OCI-M2 (cell line): ENCODE data around the gene ARHGAP19.

Experiments used
- DNase-seq: peaks from one replicate; lab custom pipeline; 2025; ENCODE audit not compliant: unreplicated experiment; lab: John Stamatoyannopoulos, UW

ARHGAP19 gene

DNA sequence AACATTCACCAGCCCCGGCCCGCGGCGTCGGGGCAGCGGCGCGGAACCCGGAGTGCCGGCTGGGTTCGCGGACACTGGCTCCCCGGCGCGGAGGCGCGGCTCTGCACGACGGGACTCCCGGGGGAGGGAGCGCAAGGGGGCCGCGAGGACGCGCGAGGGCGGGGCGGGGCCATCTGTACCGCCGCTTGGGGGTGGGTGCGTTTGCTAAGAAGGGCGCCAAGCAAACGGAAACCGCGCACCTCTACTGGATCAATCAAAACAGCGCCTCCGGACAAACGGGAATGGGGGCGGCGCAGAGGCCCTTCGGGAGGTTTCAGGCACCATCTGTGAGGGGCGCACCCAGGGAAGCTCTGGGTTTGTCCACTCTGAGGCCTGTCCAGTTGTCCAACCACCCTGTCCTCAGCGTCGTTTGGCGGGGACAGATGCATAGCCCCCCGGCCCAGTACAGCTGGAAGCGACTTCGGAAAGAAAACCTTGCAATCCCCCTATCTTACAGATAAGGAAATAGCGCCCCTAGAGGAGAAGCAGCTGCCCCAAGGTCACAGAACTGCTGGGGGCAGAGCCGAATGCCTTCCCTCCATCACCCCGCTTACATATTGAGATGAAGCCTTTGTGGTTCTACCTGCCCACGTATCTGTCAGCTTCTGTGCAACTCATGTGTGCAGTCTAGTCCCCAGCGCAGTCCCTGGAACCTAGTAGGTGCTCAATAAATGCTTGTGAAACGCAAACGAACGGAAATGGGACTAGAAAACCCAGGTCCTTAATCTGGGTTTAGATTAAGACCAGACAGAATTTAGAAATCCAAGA lies 96.0 kb downstream of the ARHGAP19 start:
- peak; percentile 47 for DNase-seq

DNA sequence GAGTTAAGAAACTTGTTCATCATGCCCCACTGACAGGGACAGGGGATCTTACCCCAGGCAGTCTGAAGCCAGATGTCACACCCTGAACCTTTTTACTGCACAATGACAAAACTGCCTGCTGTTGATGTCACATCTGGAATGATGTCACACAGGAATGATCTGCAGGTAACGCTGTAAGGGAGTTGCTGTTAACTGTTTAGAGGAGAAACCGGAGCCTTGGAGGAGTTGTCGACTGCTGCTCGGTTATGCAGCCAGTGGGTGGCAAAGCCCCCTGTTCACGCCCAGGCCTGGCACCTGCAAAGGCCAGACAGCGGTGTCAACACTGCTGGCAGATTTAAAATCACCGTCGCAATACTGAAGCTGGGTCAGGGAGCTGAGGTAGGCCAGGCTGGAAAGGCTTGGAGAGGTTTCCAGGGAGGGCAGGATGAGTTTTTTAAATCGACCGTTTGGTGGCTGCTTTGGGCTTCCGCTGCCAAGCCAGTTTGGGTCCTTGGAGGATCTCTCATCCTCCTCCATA lies 96.7 kb downstream of the ARHGAP19 start:
- DNase-seq = no peak

DNA sequence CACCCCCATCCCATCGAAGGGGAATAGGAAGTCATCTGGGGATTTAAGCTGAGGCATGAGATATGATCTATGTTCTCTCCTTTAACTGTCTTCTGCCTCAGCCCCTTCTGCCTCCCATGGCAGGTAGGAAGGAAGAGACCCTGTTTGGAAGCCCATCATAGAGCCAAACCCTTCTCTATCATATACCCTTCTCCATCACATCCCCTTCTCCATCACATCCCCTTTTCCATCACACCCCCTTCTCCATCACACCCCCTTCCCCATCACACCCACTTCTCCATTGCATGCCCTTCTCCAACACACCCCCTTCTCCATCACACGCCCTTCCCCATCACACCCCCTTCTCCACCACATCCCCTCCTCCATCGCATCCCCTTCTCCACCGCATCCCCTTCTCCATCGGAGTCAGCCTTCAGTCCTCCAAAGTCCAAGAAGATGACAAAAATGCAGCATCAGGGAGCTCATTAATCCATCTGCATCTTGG lies 99.4 kb downstream of the ARHGAP19 start:
- no peak for DNase-seq

DNA sequence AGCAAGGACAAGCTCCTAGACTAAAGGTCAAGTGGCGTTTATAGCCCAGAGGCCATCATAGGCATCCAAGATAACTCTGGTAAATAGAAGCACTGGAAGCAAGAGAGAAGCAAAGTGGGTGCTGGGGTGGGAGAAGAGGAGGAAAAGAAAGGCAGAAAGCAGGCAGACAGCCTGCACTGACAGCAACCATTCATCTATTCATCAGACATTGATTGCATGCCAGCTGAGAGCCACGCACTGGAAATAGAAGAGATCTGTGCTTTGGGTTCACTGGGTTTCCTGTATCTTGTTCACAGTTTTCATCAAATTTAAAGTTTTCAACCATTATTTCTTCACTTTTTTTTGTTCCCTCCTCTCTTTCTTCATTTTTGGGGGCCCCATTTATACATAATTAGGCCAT lies 102.0 kb downstream of the ARHGAP19 start:
- DNase-seq = no peak

DNA sequence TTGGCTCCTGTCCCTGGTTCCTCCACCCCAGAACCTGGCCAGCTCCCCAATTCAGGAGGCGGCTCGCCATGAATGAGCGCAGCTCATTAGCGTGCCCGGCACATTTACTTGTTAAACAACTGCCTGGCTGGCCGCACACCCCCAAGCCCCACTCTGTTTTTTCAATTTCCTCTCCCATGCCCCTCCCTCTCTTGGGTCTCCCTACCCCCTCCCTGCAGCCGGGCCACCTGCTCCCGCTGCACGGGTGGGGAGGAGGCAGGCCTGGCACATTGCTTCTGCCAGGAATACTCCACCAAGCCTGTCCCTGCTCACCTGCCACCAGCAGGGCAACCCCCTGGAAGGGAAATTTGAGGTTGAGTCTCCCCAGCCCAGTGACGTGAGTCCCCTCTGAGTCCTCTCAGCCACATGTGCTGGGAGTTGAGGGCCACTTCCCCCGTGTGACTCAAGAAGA lies 104.2 kb downstream of the ARHGAP19 start:
- no peak for DNase-seq

DNA sequence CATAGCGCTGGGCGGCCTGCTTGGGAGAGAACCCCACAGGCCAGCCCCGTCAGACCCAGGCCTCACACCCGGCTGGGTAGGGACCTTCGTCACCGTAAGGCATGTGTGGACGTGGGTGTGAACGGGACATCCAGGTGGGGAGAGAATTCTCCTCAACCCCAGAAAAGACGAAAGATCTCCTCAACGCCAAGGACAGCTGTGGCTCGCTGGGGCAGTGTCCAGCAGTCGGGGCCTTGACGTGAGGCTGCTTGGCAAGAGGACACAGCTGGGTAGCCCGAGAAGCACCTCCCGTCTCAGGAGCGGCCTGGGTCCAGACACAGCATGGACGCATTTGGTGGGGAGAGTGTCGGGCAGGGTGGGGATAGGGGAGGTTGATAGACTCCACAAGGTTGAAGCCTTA lies 105.5 kb downstream of the ARHGAP19 start:
- no peak for DNase-seq

DNA sequence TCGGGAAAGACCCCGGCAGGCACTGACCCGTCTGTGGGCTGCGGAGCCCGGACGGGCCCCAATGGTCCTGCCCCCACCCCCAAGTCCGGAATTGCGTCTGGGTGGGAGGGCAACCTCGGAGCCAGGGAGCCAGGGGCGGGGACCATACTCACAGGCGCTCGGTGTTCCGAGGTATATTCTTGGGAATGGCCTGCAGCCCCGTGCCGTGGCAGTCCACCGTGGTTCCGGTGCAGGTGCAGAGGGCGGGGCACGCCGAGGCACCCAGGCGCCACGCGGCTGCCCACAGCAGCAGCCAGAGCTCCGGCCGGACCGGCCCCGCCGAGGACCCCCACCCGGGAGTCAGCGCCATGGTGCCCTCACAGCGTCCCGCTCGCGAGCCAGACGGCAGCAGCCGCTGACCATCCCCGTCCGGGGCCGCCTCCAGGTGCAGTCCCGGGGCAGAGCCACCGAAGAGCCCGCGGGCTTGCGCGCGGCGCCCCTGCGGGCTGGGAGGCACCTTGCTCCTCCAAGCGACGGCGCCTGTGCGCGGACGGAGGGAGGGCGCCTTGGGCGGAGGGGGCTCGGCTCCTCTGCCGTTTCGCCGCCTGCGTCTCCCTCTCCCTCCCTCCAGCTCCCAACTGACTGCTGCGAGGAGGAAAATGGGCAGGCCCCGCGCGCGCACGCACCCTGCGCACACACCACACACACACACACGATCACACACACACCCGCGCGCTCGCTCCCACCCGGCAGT lies 106.9 kb downstream of the ARHGAP19 start, which contains the start of gene SLIT1:
SLIT1 (minus strand) TSS at position 634 of the 733 bp plus-strand sequence; CDS start at position 349, 285 bp downstream.
- no peak for DNase-seq

DNA sequence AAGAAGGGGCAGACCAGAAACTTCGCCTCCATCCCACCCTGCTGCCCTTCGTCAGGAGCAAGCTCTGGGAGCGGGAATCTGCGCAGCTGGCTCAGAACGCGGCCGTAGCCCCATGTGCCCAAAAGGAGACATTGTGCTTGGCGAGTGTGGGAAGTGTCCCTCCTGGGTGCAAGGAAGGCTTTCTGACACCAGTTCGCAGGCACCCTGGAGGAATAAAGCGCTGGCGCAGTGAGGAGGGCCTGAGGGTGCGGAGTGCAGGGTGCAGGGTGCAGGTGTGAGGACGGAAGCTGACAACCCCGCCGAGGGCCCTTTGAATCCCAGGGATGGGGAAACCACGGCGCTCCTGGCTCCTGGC lies 107.5 kb downstream of the ARHGAP19 start:
- DNase-seq = no peak

DNA sequence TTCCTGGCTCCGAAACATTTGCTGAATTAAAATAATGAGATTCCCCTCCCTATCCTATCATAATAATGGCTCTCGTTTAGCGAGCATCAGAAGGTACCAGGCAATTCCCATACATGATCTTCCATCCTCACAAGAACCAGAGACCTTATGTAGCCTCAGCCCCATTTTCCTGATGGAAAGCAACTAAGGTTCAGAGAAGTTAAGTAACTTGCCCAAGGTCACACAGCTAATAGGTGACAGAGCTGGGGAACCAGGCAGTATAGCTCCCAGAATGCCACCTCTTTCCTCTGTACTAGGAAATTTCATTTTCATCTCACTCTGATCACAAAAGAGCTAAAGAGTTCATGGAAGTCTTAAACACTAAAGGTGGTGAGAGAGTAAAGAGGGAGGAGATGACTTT lies 109.1 kb downstream of the ARHGAP19 start:
- DNase-seq = no peak

DNA sequence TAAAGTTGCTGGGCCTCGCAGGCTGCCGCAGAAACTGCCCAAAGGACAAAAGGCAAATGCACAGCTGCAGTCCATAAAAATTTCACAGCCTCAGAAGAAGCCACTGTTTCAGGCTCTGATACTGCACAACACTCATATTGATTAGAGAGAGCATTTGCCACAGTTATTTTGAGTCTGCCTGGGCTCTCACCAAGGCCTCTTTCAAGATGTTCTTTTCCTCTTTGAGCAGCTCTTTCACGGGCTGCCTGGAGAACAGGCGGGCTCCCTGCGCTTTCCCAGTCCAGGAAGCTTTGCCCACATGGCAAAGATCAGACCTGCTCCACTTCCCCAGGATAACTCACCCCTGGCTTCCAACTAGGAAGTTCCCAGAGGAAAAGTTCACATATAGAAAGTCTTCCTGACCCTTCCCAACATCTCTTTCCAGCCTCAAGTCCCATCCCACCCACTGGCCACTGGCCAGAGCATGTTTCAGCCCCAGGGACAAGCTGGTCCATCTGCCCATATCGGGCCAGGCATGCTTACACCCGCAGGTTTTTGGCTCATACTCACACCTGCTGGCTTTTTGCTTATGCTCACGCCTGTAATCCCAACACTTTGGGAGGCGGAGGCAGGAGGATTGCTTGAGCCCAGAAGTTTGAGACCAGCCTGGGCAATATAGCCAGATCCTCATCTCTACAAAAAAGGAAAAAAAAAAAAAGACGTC lies 110.0 kb downstream of the ARHGAP19 start:
- DNase-seq = no peak

DNA sequence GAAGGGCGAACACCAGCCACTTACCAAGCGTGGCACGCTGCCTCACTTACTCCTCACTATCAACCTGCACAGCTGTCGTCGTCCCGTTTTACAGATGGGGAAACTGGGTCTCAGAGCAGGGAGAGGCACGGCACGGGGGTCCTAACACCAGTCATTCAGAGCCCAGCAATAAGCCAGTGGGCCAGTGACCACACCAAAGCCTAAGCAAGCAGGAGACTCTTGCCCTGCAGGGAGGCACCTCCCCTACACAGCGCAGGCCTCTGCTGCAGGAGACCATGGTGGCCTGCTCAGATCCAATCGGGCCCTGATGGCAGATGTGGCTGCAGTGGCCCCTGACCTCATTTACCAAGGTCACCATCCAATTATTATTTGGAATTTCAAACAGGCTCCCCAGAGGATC lies 111.5 kb downstream of the ARHGAP19 start:
- no peak for DNase-seq

DNA sequence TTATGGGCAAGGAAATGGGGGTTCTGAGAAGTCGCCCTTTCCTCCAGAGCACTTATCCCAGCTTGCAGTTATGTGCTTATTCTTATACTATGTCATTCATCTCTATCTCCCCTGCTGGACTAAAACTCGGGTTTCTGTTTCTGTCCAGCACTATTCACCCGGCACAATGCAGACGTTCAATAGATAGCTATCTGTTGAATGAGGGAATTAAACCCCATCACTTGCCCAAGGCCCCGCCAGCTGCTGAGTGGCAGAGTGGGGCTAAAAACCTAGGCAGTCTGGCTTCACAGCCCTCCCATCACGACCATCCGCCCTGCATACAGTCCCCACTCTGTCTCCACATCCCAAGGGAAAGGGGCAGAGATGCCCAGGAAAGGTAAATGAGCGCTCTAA lies 112.1 kb downstream of the ARHGAP19 start:
- no peak for DNase-seq

DNA sequence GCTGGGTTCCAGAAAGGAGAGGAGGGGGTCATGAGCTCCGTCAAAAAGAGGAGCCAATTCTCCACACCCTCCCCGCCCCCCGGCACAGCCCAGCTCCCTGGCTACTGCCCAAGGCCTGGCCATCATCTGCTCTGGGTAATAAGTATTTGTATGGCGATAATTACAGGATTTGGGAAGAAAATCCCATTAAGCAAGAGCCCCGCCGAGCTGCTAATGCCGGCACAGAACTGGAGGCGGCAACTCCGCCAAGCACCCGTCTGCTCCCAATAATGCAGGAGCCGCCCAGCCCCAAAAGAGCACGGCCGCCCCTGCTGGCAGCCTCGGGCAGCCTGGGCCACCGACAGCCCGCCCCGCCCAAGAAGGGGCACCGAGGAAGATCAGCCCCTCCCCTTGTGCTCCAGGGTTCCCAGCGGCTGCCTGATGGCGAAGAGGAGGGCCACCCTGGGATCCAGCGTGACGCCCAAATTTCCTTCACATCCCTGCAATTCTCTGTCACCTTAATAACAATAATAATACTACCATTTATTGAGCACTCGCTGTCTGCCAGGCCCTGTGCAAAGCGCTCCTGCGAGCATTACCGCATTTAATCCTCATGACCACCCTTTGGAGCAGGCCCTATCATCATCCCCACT lies 112.6 kb downstream of the ARHGAP19 start:
- no peak for DNase-seq

DNA sequence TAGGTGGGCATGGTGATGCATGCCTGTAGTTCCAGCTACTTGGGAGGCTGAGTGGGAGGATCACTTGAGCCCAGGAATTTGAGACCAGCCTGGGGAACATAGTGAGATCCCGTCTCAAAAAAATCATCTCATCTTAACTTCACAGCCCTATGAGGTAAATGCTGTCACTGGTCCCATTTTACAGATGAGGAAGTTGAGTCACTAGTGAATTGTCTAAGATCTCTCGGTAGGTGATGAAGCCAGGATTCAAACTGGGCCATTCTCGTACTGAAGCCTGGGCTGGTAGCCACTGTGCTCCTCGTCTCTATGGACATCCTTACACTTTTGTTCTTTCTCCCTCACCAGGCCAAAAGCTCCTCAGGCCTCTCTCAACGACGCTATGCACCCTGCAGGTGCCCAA lies 113.1 kb downstream of the ARHGAP19 start:
- DNase-seq = no peak

DNA sequence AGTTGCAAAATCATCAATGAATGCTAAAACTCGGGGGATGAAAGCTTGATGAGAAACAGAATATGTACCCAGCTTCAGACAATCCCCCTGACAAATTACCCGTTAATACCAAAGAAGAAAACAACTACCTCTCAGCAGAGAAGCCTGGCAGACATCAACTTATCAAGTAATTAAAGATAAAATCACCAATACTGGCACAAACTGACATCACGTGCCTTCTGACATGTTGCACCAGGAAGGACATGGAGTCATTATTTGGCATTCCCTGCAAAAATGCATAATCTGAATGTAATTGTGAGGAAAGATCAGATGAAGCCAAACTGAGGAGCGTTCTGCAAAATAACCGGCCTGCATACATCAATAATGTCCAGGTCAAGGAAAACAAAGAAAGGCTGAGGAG lies 114.4 kb downstream of the ARHGAP19 start:
- DNase-seq = no peak

DNA sequence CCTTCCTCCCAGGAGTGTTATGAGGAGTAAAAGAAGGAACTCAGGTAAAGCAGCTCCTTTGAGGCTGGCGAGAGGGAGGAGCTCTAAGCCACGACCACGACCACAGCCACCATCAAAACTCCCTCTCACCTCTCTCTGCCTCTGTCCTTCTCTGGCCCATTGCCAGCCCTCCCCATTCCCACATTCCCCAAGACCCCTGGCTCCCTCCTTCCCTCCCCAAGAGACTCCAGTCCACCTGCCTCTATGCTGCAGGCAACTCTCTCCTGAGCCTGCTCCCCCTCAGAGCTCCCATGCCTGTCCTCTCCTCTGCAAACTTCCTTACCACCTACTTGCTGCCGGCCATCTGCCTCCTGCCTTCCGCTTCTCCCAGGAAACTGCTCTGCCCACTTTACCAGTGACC lies 116.2 kb downstream of the ARHGAP19 start:
- no peak for DNase-seq

DNA sequence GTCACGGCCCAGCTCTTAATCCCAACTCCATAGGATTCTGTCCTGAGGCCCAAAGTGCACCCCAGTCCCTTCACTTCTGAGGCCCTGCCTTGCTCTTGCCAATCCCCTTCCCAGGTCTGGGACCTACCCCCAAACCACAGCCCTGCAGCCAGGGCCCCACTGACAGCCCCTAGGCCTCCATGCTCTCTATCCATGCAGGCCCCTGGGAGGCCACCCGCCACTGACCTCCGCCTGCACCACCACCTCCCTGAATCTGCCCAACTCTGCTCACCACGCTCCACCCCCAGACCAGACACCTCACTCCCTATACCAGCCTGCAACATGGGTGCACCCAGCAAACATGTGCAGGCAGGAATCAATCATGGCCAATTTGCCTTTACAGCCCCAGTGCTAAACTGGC lies 116.9 kb downstream of the ARHGAP19 start:
- DNase-seq = no peak

DNA sequence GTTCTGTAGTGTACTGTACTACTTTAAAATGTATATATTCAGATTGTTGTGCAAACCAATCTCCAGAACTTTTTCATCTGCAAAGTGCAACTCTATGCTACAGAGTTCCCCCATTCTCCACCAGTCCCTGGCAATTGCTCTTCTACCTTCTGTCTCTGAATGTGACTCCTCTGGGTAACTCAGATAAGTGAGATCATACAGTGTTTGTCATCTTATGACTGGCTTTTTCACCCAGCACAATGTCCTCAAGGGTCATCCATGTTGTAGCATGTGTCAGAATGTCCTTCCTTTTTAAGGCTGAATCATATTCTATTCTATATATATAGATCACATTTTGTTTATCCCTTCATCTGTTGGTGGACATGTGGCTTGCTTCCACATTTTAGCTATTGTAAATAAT lies 117.5 kb downstream of the ARHGAP19 start:
- DNase-seq = no peak

DNA sequence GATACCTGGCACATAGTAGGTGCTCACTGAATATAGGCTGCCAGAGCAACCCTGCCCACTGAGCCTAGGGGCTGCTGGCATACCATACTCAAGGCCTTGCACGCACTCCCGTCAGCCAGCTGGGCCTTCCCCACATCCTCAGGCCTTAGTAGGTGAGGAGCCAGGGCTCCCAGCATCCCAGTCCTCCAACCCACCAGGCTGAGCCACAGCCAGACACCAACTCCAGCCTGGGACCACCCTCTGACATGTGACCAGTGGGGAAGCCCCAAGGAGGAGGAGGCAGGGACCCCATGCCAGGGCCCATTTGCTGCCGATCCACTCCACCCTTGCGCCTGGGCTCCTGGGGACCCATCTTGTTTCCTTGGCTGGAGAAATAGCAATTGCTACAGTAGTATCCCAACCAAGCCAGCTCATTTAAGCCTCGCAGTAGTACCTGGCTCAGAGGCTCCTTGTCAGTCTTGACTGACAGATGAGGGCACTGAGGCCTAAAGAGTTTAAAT lies 118.1 kb downstream of the ARHGAP19 start:
- no peak for DNase-seq

DNA sequence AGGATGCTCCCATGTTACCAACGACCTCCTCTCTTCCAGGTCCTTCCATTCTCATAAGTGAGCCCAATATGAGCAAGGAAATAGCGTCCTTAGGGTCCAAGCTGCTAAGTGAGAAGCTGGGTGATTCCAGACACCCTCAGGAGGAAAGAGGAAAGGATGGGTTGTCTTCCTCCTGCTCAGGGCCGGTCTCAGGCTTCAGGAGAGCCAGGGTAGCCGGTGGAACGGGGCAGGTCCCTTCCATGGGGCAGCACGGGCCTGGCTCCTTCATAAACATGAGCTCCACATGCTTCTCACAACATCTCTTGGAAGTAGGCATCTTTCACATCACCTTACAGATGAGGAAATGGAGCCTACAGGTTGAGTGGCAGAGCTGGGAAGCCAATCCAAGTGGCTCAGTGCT lies 119.4 kb downstream of the ARHGAP19 start:
- no peak for DNase-seq
